OCI-LY3 (cell line): ENCODE data around the gene RFX4.

Experiments
- CTCF ChIP-seq: fragments of 200-600, 300-600 bp; sonication (generic); IDR thresholded peaks from 2 replicates; pipeline ENCODE4 v1.5.1; 2014; ENCODE audit warnings: antibody characterized with exemption, low read length, low read depth
- EZH2phosphoT487 ChIP-seq: fragments of 200-600 bp; shearing (Covaris generic); IDR thresholded peaks from 2 replicates; pipeline ENCODE4 v1.6.1; 2018; ENCODE audit warnings: antibody characterized with exemption, mixed run types, low read depth

GRCh38 chr12:106712768-106713167, 130.0 kb downstream of the RFX4 start:
- TF ChIP-seq CTCF: no peak
- no peak for TF ChIP-seq EZH2phosphoT487
